MG63 (cell line): ENCODE measurements around the gene KCTD2. TPM values are rescaled to one million over a fixed set of nuclear protein-coding genes. Genes with fewer than 3 reads are reported as not detected.

Source experiments
- DNase-seq: peaks from one replicate; pipeline ENCODE4 v3.0.0-alpha.2; 2020
- H3K27me3 ChIP-seq: fragments of 250-450 bp; sonication (Bioruptor Pico); 2 replicates; pipeline ENCODE4 v1.5.1; 2020; ENCODE audit warnings: mild to moderate bottlenecking, moderate library complexity
- H3K36me3 ChIP-seq: fragments of 250-450 bp; sonication (Bioruptor Pico); 2 replicates; pipeline ENCODE4 v1.5.1; 2020; ENCODE audit warnings: mild to moderate bottlenecking, moderate library complexity
- H3K4me3 ChIP-seq: fragments of 250-450 bp; sonication (Bioruptor Pico); 2 replicates; pipeline ENCODE4 v1.5.1; 2020; ENCODE audit warnings: mild to moderate bottlenecking, moderate library complexity
- H3K9me3 ChIP-seq: fragments of 250-450 bp; sonication (Bioruptor Pico); 2 replicates; pipeline ENCODE4 v1.5.1; 2020; ENCODE audit warnings: mild to moderate bottlenecking, moderate library complexity
- total RNA-seq: library from RNA; depleted of rRNA; stranded (reverse); fragments of >200 nt; shearing (Covaris generic); gene quantifications from 2 replicates; pipeline ENCODE4 v1.2.3, GENCODE V29; 2014; ENCODE audit warnings: low replicate concordance

Gene KCTD2
- total RNA-seq, 1 experiment from 2014 or later, result 15.6 TPM

DNA sequence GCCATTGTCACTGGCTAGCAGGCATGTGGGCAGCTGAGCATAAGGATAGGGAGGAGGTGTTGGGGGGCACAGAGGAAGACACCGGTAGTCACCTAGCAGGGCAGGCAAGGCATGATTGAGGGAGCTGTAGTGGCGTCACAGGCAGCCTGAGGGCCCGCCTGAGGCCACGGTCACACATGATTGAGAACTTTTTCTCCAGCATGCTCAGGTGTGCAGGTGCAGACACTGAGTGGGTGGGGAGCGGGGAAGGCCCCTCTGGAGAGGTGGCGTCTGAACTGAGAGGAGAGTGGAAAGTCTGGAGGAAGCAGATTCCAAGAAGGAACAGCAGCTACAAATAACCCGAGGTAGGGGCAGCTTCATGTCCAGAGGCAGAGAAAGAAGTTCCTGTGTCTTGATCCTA lies 51.8 kb downstream of the KCTD2 start:
- H3K4me3 ChIP-seq, result no peak overlapping the region
- H3K36me3 ChIP-seq, result no peaks in the 10 kb centered on the region
- H3K27me3 ChIP-seq, result no peaks in the 10 kb centered on the region
- H3K9me3 ChIP-seq, result no peaks in the 10 kb centered on the region
- DNase-seq, result no peak

DNA sequence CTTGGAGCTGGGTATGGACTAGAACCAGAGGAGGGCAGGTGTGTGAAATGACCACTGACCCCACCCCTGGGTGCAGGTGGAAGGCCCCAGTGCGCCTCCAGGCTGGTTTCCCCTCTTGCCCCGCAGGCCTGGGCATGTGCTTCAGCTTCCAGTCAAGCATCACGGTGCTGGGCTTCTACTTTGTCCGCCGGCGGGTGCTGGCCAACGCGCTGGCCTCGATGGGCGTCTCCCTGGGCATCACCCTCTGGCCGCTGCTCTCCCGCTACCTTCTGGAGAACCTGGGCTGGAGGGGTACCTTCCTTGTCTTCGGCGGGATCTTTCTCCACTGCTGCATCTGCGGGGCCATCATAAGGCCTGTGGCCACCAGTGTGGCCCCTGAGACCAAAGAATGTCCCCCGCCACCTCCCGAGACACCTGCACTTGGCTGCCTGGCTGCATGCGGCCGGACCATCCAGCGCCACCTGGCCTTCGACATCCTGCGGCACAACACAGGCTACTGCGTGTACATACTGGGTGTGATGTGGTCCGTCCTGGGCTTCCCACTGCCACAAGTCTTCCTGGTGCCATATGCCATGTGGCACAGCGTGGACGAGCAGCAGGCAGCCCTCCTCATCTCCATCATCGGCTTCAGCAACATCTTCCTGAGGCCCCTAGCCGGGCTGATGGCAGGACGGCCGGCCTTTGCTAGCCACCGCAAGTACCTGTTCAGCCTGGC lies 53.0 kb downstream of the KCTD2 start:
- Histone ChIP-seq H3K36me3 (no peaks in the 10 kb centered on the region), H3K27me3 (no peaks in the 10 kb centered on the region), H3K9me3 (no peaks in the 10 kb centered on the region), H3K4me3 (no peak overlapping the region)
- no peak for DNase-seq

DNA sequence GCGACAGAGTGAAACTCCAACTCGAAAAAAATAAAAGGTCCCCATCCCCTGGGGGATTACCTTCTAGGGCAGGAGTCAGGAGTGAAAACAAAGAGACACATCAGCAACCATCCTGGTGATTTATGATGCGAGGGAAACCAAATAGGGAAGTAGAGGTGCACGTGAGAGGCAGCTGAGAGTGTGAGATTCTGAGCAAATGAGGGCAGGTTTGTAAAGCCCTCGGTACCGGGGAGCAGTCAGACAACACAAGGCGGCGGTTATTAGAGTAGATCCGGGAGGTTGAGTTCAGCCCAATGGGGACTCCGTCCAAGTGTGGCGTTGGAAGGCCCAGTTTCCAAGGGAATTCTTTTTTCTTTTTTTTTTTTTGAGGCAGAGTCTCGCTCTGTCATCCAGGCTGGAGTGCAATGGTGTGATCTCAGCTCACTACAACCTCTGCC lies 55.4 kb downstream of the KCTD2 start:
- no peaks in the 10 kb centered on the region for H3K9me3 ChIP-seq
- no peak for DNase-seq

DNA sequence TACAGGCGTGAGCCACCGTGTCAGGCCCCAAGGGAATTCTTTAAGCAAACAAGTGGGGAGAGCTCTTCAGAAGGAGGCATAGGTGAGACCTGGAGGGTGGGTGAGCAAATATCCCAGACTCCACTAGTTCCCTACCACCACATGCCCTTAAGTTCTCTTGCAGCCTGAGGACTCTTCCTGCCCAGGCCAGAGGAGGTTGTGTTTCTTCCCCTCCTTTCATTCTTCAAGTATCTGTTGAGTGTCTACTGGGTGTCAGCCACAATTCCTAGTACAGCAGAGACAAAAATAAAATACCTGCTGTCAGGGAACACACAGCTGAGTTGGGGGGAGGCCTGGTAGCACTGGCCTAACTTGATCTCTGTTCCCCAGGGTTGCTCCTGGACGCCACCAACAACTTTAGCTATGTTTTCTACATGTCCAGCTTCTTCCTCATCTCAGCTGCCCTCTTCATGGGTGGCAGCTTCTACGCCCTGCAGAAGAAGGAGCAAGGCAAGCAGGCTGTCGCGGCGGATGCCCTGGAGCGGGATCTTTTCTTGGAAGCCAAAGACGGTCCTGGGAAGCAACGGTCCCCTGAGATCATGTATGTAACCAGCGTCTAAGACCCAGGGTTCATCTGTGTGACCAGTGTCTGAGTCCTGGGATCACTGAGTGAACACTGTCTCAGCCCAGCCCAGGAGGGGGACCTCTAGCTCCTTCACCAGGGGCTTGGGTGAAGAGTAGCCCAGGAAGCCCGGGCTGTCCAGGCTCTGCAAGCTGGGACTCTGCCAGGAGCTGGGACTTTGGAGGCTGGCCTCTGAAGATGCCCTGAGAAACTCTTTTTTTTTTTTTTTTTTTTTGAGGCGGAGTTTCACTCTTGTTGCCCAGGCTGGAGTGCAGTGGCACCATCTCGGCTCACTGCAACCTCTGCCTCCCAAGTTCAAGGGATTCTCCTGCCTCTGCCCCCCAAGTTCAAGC lies 56.9 kb downstream of the KCTD2 start:
- Histone ChIP-seq H3K27me3 (no peaks in the 10 kb centered on the region), H3K4me3 (no peak overlapping the region), H3K9me3 (no peaks in the 10 kb centered on the region), H3K36me3 (no peaks in the 10 kb centered on the region)
- no peak for DNase-seq

More for the DNA sequence above, 55.4 kb downstream of the KCTD2 start:
- H3K4me3 ChIP-seq, result no peak overlapping the region
- H3K36me3 ChIP-seq, result no peaks in the 10 kb centered on the region
- H3K27me3 ChIP-seq, result no peaks in the 10 kb centered on the region

DNA sequence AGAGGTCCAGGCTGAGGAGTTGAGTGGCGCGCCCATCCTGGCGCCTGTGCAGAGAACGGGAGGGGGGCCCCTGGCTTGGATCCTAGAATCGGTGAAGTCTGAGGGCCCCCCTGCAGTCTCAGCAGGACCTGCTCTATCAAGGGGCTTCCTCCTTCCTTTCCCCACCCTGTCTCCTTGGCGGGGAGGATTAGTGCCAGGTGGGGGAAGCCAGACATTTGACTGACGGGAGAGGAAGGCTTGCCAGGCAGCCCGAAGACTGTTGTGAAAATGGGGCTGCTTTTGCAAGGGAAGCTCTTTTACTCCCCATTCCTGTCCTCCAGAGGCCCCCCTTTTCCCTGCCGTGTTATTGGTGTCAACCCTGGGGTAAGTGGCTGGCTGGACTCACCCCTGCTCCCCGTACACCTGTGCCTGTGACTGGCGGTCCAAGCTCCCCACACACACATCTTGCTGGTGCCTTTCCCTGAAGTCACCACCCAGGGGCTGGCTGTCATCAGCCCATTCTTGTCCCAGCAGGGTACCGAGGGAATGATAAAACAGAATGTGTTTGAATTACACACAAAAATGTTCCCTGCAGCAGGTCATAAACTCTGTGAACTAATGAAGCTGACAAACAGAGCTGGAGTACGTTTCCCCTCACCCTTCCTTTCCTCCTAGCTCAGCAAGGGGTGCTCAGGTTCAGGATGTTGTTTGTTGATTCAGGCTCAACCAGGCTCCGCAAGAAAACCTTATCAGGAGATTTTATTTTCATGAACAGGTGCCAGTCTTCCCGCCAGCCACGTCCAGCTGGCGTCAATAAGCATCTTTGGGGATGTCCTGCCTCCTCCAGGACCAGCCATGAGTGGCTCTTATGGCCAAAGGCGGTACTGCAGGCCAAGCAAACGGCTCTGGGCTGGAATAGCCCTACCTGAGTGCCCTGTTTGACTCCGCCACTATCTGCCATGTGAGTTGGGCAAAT lies 58.4 kb downstream of the KCTD2 start:
- H3K4me3 ChIP-seq, result no peak overlapping the region
- H3K36me3 ChIP-seq, result no peaks in the 10 kb centered on the region
- no peaks in the 10 kb centered on the region for H3K27me3 ChIP-seq
- H3K9me3 ChIP-seq, result no peaks in the 10 kb centered on the region
- peak; percentile 51 for DNase-seq

DNA sequence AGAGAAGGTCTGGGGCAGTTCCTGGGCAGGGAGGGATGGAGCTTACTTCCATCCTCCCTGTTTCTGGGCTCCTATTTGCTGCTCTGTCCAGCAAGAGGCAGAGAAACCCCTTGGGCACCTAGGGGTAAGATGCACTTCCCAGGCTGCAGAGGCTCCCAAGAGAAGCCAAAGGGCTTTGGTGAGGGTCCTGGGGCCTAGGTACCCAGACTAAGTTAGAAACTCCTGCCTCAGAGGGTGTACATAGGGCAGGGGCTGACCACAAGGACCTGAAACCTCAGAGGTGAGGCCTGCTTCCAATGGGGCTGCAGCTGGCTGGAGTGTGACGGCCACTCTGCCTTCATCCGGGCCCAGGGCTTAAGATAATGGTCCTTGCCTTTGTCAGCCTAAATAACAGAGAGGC lies 61.2 kb downstream of the KCTD2 start:
- no peak for DNase-seq
- Histone ChIP-seq H3K27me3 (no peaks in the 10 kb centered on the region), H3K4me3 (no peak overlapping the region), H3K36me3 (no peaks in the 10 kb centered on the region), H3K9me3 (no peaks in the 10 kb centered on the region)

DNA sequence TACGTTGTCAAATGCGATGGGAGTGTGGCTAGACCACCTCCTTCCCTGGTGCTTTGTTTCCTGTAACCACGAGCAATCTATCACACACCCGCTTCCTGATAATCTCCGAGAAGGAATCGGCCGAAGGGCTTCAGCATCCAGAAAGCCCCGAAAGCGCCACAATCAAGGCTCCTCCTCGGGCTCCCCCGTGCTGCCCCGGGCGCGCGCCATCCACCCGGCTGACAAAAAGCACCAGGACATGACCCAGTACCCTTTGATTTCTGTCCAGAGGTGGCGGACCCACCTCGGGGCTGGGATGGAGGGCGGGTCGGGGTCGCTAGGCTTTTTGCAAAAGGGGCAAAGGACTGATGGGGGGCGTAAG lies 62.0 kb downstream of the KCTD2 start:
- no peak for DNase-seq

DNA sequence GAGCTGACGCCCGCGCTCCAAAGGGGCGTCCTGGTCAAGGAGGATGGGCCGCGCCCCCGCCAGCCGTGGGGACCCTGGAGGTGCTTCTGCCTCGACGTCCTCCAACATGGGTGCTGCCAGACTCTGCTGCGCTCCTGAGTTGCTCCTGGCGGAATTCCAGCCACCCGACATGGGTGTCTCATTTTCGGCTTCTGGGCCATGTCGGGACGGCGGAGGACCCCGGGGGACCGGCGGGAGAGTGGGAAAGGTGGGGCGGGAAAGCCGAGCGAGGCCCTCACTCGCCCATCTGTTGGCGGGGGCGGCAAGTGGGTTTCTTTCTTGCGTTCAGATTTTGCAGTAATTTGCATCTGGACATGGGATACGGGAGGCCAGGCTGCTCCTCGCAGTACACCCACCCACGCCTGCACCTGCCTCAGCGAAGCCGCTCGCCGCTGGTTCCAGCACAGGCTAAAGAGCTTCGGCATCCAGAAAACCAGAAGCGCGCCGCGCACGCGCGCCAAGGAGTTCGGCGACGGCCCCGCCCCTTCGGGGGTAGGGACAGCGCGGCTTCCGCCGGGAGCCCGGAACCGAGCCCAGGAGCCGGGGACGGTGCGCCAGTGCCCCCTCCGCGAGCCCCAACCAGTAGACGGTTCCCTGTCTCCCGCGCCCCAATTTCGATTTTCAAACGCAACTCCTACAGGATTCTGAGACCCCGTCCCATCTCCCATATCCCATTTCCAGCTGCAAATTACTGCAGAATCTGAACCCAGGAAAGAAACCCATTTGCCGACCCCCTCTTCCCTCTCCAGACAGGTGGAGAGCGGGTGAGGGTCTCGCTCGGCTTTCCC lies 62.6 kb downstream of the KCTD2 start, which contains the start of gene ARMC7:
ARMC7 (plus strand) TSS at position 563 of the 827 bp plus-strand sequence. CDS start 320 bp downstream, outside the sequence.
- peaks cover 8% of the 10 kb centered on the region; the same call in 1 of the 2 replicates for H3K36me3 ChIP-seq
- H3K4me3 ChIP-seq, result peak within 1 kb of the TSS; percentile 86
- DNase-seq, result peak; percentile 89
- H3K27me3 ChIP-seq, result no peaks in the 10 kb centered on the region
- no peaks in the 10 kb centered on the region for H3K9me3 ChIP-seq

More for the DNA sequence above, 62.0 kb downstream of the KCTD2 start:
- Histone ChIP-seq H3K36me3 (peaks cover 2% of the 10 kb centered on the region; the same call in 1 of the 2 replicates), H3K27me3 (no peaks in the 10 kb centered on the region), H3K4me3 (peak overlapping the region; percentile 86), H3K9me3 (no peaks in the 10 kb centered on the region)

DNA sequence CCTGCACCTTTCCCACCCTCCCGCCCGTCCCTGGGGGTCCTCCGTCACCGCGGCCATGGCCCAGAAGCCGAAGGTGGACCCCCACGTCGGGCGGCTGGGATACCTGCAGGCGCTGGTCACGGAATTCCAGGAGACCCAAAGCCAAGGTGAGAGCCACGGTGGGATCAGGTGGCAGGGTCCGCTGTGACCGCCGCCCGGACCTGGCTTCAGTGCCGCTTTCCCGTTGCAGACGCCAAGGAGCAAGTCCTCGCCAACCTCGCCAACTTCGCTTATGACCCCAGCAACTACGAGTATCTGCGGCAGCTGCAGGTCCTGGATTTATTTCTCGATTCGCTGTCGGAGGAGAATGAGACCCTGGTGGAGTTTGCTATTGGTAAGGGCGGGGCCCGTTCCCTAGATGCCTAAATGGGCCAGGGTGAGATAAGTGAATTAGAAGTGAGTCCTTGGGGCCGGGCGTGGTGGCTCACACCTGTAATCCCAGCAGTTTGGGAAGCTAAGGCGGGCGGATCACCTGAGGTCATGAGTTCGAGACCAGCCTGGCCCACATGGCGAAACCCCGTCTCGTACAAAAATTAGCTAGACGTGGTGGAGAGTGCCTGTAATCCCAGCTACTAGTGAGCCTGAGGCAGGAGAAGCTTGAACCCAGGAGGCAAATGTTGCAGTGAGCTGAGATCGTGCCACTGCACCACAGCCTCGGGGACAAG lies 63.4 kb downstream of the KCTD2 start:
- peak; percentile 36 for DNase-seq
- Histone ChIP-seq H3K4me3 (peak overlapping the region; percentile 86), H3K36me3 (peaks cover 10% of the 10 kb centered on the region; the same call in 1 of the 2 replicates), H3K27me3 (no peaks in the 10 kb centered on the region), H3K9me3 (no peaks in the 10 kb centered on the region)

DNA sequence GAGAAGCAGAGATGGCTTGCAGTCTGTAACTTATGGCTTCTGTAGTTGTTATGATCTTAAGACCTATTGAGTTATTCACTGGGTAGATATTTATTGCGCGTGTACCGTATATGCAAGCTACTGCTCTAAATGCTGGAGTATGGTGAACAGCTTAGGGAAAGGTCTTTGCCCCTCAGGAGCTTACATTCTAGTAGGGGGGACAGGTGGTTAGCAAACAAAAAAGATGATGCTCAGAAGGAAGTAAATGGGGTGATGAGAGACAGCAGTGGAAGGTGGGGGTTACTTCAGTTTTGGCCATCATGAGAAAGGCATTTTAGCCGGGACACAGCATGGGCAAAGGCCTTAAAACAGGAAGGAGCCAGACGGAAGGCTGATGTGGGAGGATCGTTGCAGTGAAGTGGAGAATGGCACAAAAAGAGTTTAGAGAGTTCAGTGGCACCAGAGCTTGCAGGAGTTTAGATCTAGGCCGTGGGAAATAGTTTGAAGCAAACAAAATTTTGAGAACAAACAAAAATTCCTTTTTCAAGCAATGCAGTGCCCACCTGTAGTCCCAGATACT lies 64.8 kb downstream of the KCTD2 start:
- Histone ChIP-seq H3K36me3 (peaks cover 10% of the 10 kb centered on the region; the same call in 1 of the 2 replicates), H3K4me3 (no peak overlapping the region), H3K9me3 (no peaks in the 10 kb centered on the region), H3K27me3 (no peaks in the 10 kb centered on the region)
- DNase-seq, result no peak

DNA sequence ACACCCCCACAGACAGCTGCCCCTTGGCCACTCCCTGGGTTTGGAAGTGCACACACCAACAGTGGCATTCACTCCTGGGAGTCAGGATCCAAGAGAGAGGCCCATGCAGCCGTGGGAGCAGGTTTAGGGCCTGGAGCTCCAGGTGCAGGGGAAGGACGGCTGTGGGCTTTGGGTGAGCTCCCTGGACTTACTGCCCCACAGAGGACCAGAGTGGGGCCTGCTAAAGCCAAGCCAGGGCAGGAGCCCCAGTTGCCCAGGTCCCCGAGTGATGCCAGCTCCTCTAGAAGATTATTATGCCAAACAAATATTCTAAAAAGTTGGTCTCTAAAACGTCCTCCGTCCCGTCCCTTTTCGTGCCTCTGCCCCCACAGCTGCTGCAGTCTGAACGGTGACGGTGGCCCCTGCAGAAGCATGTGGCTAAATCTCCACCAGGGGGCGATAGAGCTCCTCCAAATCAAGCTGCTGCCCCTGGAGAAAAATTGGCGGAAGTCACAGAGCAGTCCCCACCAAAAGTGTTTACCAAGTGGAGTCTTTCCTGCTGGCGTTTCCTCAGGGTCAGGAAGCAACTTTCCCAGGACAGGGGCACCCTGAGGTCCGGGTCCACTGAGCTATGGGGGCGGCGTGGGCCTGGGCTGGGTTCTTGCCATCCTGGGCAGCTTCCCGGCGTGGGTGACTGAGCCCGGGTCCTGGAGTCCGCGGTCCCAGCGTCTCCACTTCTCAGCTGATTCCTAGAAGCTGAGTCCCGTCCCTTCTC lies 67.0 kb downstream of the KCTD2 start:
- H3K27me3 ChIP-seq, result no peaks in the 10 kb centered on the region
- peak overlapping the region; percentile 30 for H3K4me3 ChIP-seq
- DNase-seq, result peak; percentile 79
- peaks cover 11% of the 10 kb centered on the region for H3K36me3 ChIP-seq
- H3K9me3 ChIP-seq, result no peaks in the 10 kb centered on the region

DNA sequence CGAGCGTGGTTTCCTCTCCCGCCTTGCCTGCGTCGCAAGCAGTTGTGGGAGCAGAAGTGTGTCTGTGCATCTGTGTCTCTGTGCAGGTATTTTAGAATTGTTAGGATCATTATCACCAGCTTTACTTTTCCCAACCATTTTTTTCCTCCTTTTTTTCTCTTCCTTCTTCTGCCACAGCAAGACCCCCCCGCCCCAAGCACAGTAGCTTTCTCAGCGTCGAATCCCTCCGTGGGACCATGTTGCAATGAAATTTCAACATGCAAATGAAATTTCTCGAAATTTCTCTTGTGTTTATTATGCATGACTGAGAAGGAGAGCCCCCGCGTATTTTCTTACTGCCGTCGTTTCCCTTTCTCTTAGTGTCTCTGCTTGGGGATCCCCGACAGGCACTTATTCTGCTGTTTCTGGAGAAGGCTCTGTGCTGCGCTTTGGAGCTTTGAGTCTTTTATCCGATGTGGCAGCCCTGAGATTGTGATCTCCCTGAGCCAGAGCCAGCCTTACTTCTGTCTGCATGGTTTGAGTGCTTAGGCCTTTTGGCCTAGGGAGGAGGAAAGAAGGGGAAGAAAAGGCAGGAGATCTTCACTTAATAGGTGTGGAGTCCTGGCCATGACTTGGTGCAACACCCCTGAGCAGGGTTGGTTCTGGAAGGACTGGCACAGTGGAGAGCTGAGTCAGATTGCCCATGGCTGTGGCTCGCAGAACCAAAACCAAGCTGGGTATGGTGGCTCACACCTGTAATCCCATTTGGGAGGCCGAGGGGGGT lies 67.7 kb downstream of the KCTD2 start:
- no peak for DNase-seq
- H3K36me3 ChIP-seq, result peaks cover 15% of the 10 kb centered on the region
- H3K27me3 ChIP-seq, result no peaks in the 10 kb centered on the region
- no peaks in the 10 kb centered on the region for H3K9me3 ChIP-seq
- H3K4me3 ChIP-seq, result peak overlapping the region; percentile 30
